ENCODE results near the gene PROKR2.

- TF ChIP-seq CTCF (IDR thresholded peaks at IDR 0.05) = no peak
- no peak for TF ChIP-seq POLR2AphosphoS5 (IDR thresholded peaks at IDR 0.05)
- TF ChIP-seq POLR2A (IDR thresholded peaks at IDR 0.05) = no peak
- TF ChIP-seq EP300 (IDR thresholded peaks at IDR 0.05) = no peak
These were observed 26.2 kb downstream of the PROKR2 start for GRCh38 chr20:5290596-5290995.
